ENCODE results near the gene CDYL2. TPM values are rescaled to one million over a fixed set of nuclear protein-coding genes. Genes with fewer than 3 reads are reported as not detected.

The CDYL2 gene, protein sequence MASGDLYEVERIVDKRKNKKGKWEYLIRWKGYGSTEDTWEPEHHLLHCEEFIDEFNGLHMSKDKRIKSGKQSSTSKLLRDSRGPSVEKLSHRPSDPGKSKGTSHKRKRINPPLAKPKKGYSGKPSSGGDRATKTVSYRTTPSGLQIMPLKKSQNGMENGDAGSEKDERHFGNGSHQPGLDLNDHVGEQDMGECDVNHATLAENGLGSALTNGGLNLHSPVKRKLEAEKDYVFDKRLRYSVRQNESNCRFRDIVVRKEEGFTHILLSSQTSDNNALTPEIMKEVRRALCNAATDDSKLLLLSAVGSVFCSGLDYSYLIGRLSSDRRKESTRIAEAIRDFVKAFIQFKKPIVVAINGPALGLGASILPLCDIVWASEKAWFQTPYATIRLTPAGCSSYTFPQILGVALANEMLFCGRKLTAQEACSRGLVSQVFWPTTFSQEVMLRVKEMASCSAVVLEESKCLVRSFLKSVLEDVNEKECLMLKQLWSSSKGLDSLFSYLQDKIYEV
- total RNA-seq: 6.0 TPM
- long read RNA-seq, partial matches to known transcripts: 0 of 2 reads
- long read RNA-seq, other reads (novel, unspliced or antisense): 2 of 2 reads

DNA sequence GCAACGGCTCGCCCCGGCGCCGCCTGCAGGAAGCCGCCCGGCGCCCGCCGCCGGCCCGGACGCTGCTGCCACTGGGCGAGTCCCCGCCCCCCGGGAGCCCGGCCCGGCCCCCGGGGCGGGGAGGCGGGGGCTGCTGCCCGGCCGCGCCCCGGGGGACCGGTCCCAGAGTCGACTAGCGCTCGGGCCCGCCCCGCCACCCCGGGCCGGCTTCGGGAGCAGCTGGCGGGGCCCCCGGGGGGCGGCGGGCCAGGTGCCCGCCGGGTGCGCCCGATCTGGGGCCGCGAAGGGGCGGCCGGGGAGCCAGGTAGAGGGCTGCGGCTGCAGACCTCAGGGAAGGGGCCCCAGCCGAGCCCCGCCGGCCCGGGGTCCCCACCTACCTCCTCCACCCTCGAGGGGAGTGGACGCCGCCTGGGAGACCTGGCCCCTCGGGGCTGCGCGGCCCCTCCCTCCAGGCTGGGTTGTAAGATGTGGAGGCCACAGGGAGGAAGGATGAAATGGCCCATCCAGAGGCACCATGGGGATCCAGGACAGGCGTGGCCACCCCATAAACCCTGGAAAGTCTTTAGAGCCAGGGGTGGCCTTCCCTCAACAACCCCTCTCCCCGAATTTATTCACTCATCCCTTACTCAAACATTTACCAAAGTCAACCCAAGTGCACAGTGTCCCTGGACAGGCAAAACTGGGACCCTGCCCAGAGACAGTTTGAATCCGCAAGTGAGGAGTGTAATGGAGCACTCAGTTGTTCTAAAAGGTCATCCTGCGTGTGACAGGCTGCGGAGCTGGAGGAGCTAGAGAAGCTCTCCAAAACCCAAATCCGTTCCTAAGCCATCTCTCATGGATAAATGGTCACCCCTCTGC lies at the start of gene CDYL2:
Gene CDYL2, minus strand, starts transcription at position 73 of the 858 bp plus-strand sequence. CDS start 425 bp downstream, outside the sequence.
- intact Hi-C loops (cut with DNase I): no loop called here
- no peak for DNase-seq (ENCODE audit: low spot score)

DNA sequence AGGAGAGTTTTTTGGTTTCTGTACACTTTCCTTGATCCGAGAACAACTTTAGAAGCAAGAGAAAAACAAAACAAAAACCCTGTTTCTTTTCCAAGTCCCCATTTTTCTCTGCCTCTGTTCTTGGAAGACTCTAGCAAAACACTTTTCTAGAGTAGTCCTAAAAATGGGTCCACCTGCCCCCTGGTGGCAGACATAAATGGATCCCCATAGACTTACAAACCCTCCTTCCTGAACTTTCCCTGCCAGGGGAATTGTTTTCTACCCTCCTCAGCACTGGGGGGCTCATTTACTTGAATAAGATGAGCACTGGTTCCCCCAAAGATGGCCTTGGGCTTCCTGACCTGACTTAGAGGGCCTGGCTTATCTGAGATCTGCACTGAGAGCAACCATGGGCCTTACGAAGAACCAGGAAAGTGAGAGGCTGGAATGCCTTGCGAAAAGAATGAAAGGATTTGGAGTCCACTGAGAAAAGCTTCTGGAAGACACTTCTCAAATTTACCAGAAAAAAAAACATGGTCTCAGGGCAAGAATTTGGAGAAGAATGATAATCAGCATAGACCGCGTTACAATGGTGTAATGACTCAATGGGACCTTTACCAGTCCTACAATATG lies 48.0 kb upstream of the CDYL2 start:
- intact Hi-C loops (cut with DNase I): no loop called here
- DNase-seq (ENCODE audit: low spot score): no peak

- intact Hi-C loops (cut with DNase I): no loop called here
- no peak for DNase-seq (ENCODE audit: low spot score)
Measured at GRCh38 chr16:80851831-80852230, 47.4 kb upstream of the CDYL2 start.

DNA sequence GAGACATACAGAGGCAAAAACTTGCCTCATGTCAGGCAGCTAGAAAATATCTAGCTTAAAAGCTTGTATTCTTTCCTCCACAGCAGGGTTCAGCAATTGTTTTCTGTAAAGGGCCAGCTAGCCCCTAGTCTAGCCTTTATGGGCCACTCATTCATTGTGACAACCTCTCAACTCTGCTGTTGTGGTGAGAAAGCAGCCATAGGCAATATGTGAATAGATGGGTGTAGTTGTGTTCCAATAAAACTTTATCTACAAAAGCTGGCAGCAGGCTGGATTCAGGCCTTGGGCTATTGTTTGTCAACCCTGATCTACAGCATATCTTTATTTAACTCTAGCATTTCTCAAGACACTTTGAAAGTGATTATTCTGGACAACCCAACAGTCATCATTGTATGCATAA lies 46.4 kb upstream of the CDYL2 start:
- no peak for DNase-seq (ENCODE audit: low spot score)
- intact Hi-C loops (cut with DNase I): no loop called here

DNA sequence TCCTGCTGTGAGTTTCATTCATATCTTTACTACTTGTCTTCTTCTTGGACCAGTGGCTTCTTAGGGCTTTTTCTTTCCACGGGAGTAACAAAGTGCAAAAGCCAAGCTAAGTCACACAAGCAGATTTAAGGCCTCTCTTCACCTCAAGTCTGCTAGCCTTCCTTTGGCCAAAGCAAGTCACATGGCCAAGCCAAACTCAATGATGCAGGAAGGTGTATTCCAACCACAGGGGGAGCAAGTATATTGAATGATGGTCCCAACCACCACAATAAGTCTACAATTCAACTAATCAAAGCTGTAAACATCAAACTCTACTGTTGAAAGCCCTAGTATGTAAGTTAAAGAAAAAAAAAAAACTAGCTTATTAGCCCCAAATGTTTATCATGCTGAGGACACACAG lies 44.5 kb upstream of the CDYL2 start:
- DNase-seq (ENCODE audit: low spot score): no peak
- intact Hi-C loops (cut with DNase I): no loop called here

DNA sequence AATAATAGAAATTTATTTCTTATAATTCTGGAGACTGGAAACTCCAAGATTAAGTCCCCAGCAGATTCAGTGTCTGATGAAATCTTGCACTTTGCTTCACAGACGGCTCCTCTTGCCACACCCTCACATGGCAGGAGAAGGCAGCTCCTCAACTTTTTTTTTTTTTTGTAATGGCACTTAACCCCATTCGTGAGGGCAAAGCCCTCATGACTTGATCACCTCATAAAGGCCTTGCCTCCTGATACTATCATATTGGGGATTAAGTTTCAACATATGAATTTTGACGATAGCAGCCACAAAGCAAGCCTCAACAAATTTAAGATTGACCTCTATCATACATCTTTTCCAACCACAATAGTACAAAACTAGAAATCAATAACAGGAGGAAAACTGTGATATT lies 42.3 kb upstream of the CDYL2 start:
- DNase-seq (ENCODE audit: low spot score): no peak
- intact Hi-C loops (cut with DNase I): no loop called here

DNA sequence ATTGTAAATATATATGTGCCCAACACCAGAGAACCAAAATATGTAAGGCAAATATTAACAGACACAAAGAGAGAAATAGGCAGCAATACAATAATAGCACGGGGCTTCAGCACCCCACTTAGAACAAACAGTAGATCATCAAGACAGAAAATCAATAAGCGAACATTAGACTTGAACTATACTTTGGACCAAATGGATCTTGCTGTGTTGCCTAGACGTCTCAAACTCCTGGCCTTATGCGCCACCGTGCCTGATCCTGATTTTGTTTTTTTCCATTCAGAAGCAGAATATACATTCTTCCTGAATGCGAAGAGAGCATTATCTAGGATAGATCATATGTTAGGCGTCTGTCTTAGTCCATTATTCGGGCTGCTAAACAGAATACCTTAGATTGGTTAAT lies 41.9 kb upstream of the CDYL2 start:
- intact Hi-C loops (cut with DNase I): no loop called here
- no peak for DNase-seq (ENCODE audit: low spot score)

DNA sequence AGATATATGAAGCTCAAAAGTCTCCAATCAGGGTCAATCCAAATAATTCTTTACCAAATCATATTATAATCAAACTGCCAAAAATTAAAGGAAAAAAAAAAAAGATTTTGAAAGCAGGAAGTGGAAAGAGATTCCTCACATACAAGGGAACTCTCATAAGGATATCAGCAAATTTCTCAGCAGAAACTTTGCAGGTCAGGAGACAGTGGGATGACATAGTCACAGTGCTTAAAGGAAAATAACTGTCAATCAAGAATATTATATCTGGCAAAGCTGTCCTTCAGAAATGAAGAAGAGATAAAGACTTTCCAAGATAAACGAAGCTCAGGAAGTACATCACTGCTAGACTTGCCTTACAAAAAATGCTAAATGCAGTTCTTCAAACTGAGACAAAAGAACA lies 40.0 kb upstream of the CDYL2 start:
- DNase-seq (ENCODE audit: low spot score): no peak
- intact Hi-C loops (cut with DNase I): no loop called here

- intact Hi-C loops (cut with DNase I): no loop called here
- no peak for DNase-seq (ENCODE audit: low spot score)
Measured at GRCh38 chr16:80841231-80841630, 36.8 kb upstream of the CDYL2 start.

- intact Hi-C loops (cut with DNase I): no loop called here
- no peak for DNase-seq (ENCODE audit: low spot score)
Measured at GRCh38 chr16:80837533-80838147, 33.2 kb upstream of the CDYL2 start.

DNA sequence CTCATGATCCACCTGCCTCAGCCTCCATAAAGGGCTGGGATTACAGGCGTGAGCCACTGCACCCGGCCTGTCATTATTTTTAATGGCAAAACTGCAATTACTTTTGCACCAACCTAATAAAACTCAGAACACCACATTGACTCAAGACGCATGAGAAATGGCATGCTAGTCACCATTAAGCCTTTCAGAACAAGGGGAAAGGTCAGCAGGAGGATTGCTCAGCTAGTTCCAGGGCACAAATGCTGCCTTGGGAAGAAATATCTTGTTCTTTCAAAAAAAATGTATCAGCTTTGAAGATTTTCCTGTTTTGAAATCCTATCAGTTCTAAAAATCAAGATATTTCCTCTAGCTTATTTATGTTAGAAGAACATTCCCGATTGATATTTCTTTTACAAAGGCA lies 32.4 kb upstream of the CDYL2 start:
- DNase-seq (ENCODE audit: low spot score): no peak
- intact Hi-C loops (cut with DNase I): no loop called here

GRCh38 chr16:80836202-80836601 lies 31.8 kb upstream of the CDYL2 start:
- intact Hi-C loops (cut with DNase I): no loop called here
- DNase-seq (ENCODE audit: low spot score): no peak

- intact Hi-C loops (cut with DNase I): no loop called here
- DNase-seq (ENCODE audit: low spot score): no peak
Measured at GRCh38 chr16:80831039-80831438, 26.6 kb upstream of the CDYL2 start.

DNA sequence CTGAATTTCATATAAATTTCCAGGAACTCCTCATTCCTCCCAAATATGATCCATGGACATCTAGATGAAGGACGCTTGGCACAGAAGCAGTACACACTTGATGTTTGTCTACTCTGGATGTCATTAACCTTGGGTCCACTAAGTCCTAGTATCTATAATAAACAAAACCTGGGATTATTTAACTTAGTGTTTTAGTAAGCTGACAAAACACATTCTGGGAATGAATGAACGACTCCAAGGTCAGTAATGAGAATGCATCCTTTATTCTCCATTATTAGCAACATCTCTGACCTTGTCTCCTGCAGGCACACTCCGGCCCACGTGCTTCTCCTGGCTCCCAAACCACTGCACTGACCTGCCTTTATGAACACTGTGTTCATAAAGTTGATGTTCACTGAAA lies 24.1 kb upstream of the CDYL2 start:
- intact Hi-C loops (cut with DNase I): loop anchor here (10.0 kb wide), 1 partner anchor 284 kb away; the partner anchor contains the start of gene DYNLRB2
- DNase-seq (ENCODE audit: low spot score): no peak

DNA sequence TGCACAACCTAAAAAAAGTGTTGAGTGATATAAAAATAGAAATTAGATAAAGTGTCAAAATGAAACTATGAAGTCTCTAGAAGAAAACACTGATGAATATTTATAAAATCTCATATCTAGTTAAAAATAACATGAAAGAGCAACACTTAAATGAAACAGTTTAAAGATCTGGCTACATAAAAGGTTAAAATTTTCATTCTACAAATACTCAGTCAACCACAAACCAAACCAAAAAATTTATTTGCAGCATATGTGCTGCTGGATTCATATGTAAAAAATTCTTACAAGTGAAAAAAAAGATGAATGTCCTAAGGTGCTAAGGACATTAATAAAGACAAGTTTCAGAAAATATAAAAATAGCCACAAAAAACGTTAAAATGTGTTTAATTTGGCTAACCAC lies 22.6 kb upstream of the CDYL2 start:
- intact Hi-C loops (cut with DNase I): loop anchor here (10.0 kb wide), 1 partner anchor 282 kb away; the partner anchor contains the start of gene DYNLRB2
- DNase-seq (ENCODE audit: low spot score): no peak

GRCh38 chr16:80825365-80825758 lies 21.0 kb upstream of the CDYL2 start:
- intact Hi-C loops (cut with DNase I): loop anchor here (10.0 kb wide), 1 partner anchor 281 kb away; the partner anchor contains the start of gene DYNLRB2
- DNase-seq (ENCODE audit: low spot score): no peak

GRCh38 chr16:80824623-80825364 lies 20.4 kb upstream of the CDYL2 start:
- intact Hi-C loops (cut with DNase I): loop anchor here (10.0 kb wide), 1 partner anchor 280 kb away; the partner anchor contains the start of gene DYNLRB2
- DNase-seq (ENCODE audit: low spot score): no peak

GRCh38 chr16:80819988-80820387 lies 15.6 kb upstream of the CDYL2 start:
- intact Hi-C loops (cut with DNase I): loop anchor here (10.0 kb wide), 1 partner anchor 275 kb away; the partner anchor contains the start of gene DYNLRB2

DNA sequence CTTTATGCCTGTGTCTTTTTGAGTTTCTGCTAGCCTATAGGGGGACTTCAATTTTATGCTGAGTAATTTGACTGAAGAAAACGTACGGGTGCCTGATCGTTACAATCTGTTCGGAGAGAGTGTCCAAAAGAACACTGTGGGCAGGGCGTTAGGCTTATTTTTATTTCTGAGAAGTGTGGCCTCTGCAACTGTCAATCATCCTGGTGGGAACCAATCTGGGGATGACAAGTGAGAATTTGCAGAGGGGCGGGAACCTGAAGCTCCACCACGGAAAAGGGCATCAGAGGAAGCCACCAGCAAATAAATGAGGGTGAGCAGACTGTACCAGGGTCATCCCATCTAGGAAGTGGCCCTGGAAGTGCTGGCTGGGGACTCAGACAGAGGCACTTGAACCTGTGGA lies 12.0 kb upstream of the CDYL2 start:
- intact Hi-C loops (cut with DNase I): no loop called here
- DNase-seq (ENCODE audit: low spot score): no peak

More at GRCh38 chr16:80819988-80820387, 15.6 kb upstream of the CDYL2 start:
- DNase-seq (ENCODE audit: low spot score): no peak

All from cardiac septum (tissue), 1 donor.